COLO829 (cell line): ENCODE results near the gene EPHA2.
"Not testable (repeated sequence)": the region's sequence is repeated elsewhere in the genome, so short reads cannot be mapped to it uniquely, and the experiment has no call there.

Source experiments
- DNase-seq: peaks from one replicate; pipeline ENCODE4 v3.0.0; 2012; ENCODE audit warnings: low spot score

Gene EPHA2

GRCh38 chr1:16183765-16184556 is 28.1 kb upstream of the EPHA2 start:
- no peak for DNase-seq

- DNase-seq: no peak
Observed at GRCh38 chr1:16183179-16183578, 27.3 kb upstream of the EPHA2 start.

DNA sequence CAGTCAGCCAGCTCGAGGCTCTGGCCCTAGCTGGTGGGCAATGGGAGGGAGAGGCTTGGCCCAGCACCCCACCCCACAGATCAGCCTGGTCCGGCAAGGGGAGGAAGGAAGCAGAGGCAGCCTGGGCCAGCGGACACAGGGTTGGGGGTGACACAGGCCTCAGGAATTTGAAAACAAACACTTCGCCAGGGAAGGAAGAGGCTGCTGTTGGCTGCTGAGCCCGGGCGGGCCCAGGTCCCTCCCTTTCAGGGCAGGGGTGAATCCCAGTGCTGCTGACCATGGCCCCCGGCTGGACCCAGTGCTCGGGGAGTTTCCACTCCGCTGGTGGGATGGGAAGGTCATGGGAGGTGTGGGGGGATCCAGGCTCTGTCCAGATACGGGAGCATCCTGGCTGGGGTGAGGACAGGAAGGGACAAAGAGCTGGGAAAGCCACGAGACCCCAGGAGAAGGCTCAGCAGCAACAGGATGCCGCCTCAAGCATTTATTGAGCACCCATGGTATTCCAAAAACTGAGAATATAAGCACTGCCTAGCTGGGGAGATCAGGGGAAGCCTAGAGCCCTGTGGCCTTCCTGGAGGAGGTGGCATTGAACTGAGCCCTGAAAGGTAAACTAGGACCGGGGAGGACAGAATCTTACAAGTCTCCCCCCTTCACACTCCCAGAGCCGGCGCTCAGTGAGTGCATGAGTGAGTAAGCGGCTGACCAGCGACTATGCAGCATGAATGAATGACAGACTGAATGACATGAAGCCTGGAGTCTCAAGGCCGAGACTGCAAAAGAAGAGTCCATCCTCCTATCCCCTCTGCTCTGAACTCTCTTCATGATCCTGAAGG is 26.2 kb upstream of the EPHA2 start:
- DNase-seq: no peak

DNA sequence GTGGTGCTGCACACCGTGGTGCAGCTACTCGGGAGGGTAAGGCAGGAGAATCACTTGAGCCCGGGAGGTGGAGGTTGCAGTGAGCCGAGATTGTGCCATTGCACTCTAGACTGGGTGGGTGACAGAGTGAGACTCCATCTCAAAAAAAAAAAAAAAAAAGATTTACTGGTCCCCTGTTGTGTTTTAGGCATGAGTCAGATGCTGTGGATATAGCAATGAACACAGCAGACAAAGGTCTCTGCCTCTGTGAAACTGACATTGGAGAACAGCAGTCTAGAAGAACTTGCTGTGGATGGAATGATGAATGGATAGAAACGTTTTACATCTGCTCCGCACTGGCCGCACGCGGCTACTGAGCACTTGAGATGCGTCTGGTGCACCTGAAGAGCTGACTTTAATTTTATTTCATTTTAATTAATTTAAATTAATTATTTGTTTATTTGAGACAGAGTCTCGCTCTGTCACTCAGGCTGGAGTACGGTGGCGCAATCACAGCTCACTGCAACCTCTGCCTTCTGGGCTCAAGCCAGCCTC is 24.5 kb upstream of the EPHA2 start:
- DNase-seq: no peak

GRCh38 chr1:16178596-16179497 is 23.0 kb upstream of the EPHA2 start:
- no peak for DNase-seq

DNA sequence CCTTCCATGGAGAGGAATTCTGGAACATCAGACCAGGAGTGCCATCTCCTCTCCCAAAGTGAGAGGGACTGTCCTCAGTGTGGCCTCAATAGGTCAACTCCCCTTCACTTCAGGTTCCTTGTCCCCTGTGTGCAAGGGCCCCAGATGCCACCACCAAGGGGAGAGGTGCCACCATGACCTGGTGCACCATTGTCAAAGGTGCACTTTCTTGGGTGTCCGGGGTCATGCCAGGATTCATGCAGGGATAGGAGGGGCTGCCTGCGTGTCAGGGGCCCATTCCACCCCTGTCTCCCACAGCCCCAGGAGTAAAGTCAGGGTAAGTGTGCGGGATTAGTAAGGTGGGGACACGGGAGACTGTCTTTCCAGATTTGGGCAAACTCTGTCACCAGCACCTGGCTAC is 21.4 kb upstream of the EPHA2 start:
- no peak for DNase-seq

GRCh38 chr1:16176653-16177052 is 20.8 kb upstream of the EPHA2 start:
- no peak for DNase-seq

DNA sequence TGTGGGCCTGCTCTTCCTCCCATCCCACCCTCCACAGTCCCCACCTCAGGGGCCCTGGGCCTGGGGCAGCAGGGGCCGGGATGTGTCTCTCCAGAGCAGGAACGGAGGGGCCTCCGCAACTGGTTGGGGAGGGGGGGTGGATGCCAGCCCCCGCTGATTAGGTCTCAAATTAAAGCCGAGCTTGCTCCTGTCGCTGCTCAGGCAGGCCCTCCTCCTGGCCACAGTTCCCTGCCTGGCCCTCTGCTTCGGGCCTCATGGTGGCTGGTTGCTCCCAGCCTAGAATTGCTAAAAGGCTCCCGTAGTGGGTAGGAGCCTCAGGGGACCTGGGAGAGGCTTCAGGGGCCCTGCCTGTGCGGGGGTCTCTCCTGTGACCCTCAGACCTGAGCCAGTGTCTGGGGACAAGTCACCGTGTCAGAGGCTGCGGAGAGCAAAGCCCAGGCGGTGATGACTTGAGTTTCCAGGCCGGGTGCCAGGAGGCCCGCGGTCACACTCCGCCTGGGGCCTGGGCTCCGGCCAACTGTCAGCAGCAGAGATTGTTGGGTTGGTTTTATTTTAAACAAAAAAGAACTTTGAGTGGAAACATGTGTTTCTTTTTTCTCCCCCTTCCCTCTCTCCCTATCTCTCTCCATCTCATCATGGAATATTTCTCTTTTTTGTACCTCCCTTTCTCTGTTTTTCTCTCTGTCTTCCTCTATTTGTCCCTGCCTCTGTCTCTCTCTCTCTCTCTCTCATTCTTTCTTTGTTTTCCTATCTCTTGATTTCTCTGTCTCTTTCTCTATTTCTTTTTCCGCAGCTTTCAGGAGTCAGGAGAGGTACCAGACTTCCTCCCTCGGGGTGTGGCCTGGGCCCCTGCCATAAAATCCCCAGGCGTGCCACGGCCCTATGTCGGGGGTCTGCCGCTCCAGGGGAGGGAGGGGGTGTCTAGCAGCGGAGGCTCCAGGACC is 20.0 kb upstream of the EPHA2 start:
- DNase-seq: no peak

GRCh38 chr1:16174886-16175598 is 19.2 kb upstream of the EPHA2 start:
- no peak for DNase-seq

DNA sequence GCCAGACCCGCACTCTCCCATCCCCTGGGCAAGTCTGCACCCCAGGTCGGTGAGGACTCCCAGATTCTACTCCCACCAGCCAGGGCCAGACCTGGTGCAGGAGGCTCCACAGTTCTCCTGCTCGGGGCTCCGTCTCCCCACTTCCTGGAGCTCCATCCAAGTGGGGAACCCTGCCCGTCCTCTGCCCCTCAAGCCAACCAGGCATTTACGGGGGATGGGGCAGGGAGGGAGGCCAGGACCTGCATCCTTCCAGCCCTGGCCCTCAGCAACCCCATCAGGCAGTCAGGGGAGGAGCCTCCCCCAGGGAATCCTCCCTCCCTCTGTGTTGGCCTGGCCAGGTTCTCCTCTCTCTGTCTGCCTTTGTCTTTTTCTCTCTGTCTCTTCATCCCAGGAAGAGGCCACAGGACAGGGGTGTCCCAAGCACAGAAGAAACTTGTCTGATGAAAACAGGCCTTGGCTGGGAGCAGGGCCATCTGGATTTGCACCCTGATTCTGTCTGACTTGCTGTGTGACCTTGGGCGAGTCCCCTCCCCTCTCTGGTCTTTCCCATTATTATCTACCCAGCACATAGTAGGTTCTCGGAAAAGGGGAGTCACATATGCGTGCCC is 18.5 kb upstream of the EPHA2 start:
- DNase-seq: no peak

GRCh38 chr1:16173447-16174260 is 17.8 kb upstream of the EPHA2 start:
- no peak for DNase-seq

- DNase-seq: no peak
Observed at GRCh38 chr1:16172964-16173446, 17.1 kb upstream of the EPHA2 start.

DNA sequence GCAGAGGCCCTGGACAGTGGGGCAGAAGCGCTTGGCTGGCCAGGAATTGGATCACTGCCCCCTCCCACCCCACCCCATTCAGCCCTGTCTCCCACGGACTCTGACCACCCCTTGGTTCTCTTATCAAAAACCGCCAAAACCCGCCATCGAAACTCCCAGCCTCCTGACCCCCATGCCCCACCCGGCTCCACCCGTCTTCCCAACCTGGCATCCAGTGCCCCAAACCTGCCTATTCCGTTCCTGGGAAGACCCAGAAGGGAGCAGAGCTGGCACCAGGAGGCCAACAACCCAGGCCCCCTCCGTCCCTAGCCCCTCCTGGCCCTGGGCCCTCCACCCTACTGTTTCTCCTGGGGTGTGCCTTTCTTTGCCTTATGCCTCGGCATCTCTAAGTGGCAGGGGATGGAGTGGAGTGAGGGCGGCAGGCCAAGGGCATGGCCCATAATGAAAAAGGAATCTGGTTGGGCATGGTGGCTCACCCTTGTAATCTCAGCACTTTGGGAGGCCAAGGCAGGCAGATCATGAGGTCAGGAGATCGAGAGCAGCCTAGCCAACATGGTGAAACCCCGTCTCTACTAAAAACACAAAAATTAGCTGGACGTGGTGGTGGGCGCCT is 16.5 kb upstream of the EPHA2 start:
- no peak for DNase-seq

GRCh38 chr1:16171314-16172151 is 15.7 kb upstream of the EPHA2 start:
- DNase-seq: no peak

DNA sequence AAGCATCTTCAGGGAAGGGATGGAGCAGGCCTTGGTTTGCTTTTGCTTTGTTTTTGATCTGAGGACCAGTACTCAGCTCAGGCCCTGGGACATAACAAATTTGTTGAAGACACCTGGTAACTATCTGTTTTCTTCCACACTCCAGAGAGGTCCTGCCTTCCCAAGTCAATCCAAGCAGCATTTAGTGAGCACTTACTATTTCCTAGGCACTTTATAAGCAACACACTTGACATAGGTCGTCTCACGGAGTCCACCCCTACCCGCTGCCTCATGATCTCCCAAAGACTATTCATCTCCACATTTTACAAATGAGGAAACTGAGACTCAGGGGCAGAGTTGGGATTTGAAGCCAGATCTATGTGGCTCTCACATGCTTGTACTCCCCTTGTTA is 14.4 kb upstream of the EPHA2 start:
- DNase-seq: no peak

DNA sequence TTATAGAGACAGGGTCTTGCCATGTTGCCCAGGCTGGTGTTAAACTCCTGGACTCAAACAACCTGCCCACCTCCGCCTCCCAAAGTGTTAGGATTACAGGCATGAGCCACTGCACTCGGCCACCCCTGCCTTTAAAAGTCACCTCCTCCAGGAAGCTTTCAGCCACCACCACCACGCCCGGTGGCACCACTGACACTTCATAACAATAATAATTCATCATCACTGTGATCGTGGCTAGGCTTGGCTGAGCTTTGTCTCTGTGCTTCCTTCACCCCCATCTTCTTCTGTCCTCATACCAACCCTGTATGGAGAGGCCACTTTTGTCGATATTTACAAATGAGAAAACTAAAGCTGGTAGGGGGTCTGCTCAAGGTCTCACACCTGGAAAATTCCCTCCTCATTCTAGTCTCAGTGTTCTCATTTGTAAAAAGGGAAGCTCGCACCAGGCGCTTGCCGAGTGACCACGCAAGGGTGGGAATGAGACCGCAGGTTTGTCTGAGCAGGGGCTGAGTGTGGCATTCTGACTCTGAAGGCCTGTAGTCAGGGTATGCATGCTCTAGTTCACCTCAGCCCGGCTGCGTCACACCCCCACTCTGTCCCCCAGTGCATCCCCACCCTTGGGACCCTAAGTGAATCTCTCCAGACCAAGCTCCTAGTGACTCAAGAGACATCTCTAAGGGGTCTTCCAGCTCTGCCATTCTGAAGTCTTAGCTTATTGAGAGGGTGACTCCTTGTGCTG is 12.9 kb upstream of the EPHA2 start:
- DNase-seq: no peak

GRCh38 chr1:16168144-16168495 is 12.3 kb upstream of the EPHA2 start:
- DNase-seq: not testable (repeated sequence)
